ENCODE measurements around the gene DNM1L. TPM values are rescaled to one million over a fixed set of nuclear protein-coding genes. Genes with fewer than 3 reads are reported as not detected.

The DNM1L gene
- total RNA-seq, 1 donor from 2014 or later = 92.1 TPM

DNA sequence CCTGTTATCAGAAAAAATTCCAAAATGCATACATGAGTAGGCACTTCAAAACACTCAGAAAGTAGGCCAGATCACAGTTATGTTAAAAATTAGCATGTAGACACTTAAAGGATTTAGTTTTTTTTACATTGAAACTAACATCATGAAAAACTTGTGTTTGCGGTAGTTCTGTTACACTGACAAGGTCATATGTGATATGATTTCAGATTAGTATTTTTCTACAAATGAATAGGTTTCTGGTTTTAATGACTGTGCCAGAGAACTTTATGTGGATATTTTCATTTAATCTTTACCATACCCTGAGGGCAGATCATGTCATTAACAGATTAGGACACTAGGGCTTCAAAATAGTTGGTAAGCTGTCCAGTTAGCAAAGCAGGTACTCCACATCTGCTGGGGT, 55.9 kb downstream of the DNM1L start:
- Mint-ChIP-seq H3K9me3 (ENCODE audit: unreplicated experiment) (no peaks in the 10 kb centered on the region), H3K36me3 (ENCODE audit: low read depth, unreplicated experiment) (peaks cover 6% of the 10 kb centered on the region), H3K27ac (ENCODE audit: unreplicated experiment) (no peak overlapping the region), H3K4me3 (ENCODE audit: unreplicated experiment) (no peak overlapping the region), H3K27me3 (ENCODE audit: low read depth, unreplicated experiment) (no peaks in the 10 kb centered on the region), H3K4me1 (ENCODE audit: low read depth, unreplicated experiment) (no peaks in the 10 kb centered on the region)
- Histone ChIP-seq H4K20me1 (ENCODE audit: insufficient read depth, low read length) (peaks cover 11% of the 10 kb centered on the region), H3K27ac (ENCODE audit: low read depth, low read length) (no peak overlapping the region), H3K4me3 (ENCODE audit: insufficient read depth, low read depth, low read length) (no peak overlapping the region), H3K27me3 (ENCODE audit: insufficient read depth, low read length) (no peaks in the 10 kb centered on the region), H2AFZ (ENCODE audit: low read depth, low read length) (no peak overlapping the region), H3K4me2 (ENCODE audit: low read length) (no peak overlapping the region), H3K79me2 (ENCODE audit: insufficient read depth, low read length) (peaks cover 3% of the 10 kb centered on the region), H3K9me3 (ENCODE audit: insufficient read depth, low read depth, low read length) (no peaks in the 10 kb centered on the region), H3K4me1 (ENCODE audit: insufficient read depth, low read length) (no peaks in the 10 kb centered on the region), H3K9ac (ENCODE audit: low read length) (no peak overlapping the region), H3K36me3 (ENCODE audit: insufficient read depth, low read length) (peaks cover 38% of the 10 kb centered on the region)
- no peak for TF ChIP-seq EZH2 (IDR thresholded peaks at IDR 0.05; ENCODE audit: insufficient read depth, low read length)
- TF ChIP-seq, protein P1, sequence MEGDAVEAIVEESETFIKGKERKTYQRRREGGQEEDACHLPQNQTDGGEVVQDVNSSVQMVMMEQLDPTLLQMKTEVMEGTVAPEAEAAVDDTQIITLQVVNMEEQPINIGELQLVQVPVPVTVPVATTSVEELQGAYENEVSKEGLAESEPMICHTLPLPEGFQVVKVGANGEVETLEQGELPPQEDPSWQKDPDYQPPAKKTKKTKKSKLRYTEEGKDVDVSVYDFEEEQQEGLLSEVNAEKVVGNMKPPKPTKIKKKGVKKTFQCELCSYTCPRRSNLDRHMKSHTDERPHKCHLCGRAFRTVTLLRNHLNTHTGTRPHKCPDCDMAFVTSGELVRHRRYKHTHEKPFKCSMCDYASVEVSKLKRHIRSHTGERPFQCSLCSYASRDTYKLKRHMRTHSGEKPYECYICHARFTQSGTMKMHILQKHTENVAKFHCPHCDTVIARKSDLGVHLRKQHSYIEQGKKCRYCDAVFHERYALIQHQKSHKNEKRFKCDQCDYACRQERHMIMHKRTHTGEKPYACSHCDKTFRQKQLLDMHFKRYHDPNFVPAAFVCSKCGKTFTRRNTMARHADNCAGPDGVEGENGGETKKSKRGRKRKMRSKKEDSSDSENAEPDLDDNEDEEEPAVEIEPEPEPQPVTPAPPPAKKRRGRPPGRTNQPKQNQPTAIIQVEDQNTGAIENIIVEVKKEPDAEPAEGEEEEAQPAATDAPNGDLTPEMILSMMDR (IDR thresholded peaks at IDR 0.05; ENCODE audit: insufficient read depth, low read depth, low read length) = no peak
- no peak for FAIRE-seq
- DNase-seq (ENCODE audit: low read depth) = no peak

- Histone ChIP-seq H3K27me3 (ENCODE audit: insufficient read depth, low read length) (no peaks in the 10 kb centered on the region), H3K4me3 (ENCODE audit: insufficient read depth, low read depth, low read length) (no peak overlapping the region), H3K4me2 (ENCODE audit: low read length) (no peak overlapping the region), H2AFZ (ENCODE audit: low read depth, low read length) (no peak overlapping the region), H3K36me3 (ENCODE audit: insufficient read depth, low read length) (peaks cover 43% of the 10 kb centered on the region), H4K20me1 (ENCODE audit: insufficient read depth, low read length) (peaks cover 12% of the 10 kb centered on the region), H3K9ac (ENCODE audit: low read length) (no peak overlapping the region), H3K4me1 (ENCODE audit: insufficient read depth, low read length) (no peaks in the 10 kb centered on the region), H3K27ac (ENCODE audit: low read depth, low read length) (no peak overlapping the region), H3K9me3 (ENCODE audit: insufficient read depth, low read depth, low read length) (no peaks in the 10 kb centered on the region), H3K79me2 (ENCODE audit: insufficient read depth, low read length) (peaks cover 3% of the 10 kb centered on the region)
- peaks cover 5% of the 10 kb centered on the region for H3K36me3 Mint-ChIP-seq (ENCODE audit: low read depth, unreplicated experiment)
- no peak for TF ChIP-seq EZH2 (IDR thresholded peaks at IDR 0.05; ENCODE audit: insufficient read depth, low read length)
- TF ChIP-seq, protein P1 (IDR thresholded peaks at IDR 0.05; ENCODE audit: insufficient read depth, low read depth, low read length) = no peak
- no peaks in the 10 kb centered on the region for H3K27me3 Mint-ChIP-seq (ENCODE audit: low read depth, unreplicated experiment)
- no peaks in the 10 kb centered on the region for H3K4me1 Mint-ChIP-seq (ENCODE audit: low read depth, unreplicated experiment)
- H3K9me3 Mint-ChIP-seq (ENCODE audit: unreplicated experiment) = no peaks in the 10 kb centered on the region
- DNase-seq (ENCODE audit: low read depth) (no peak), FAIRE-seq (no peak)
- H3K27ac Mint-ChIP-seq (ENCODE audit: unreplicated experiment) = no peak overlapping the region
- H3K4me3 Mint-ChIP-seq (ENCODE audit: unreplicated experiment) = no peak overlapping the region
Observed at GRCh38 chr12:32736445-32736844, 57.3 kb downstream of the DNM1L start.

DNA sequence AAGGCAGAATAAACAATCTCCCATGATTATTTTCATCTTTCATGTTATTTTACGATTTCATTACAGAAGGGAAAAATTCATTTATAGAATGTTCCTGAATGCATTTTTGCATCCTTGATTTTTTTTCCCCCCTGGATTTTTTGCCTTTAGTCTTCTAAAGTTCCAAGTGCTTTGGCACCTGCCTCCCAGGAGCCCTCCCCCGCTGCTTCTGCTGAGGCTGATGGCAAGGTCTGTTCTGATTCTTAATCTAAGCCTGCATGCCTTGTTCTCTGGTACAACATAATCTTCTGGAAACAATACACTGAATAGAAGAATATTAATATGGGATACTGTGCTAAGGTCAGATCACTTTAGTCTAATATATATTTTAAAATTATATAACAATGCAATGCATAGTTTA, 58.6 kb downstream of the DNM1L start:
- Mint-ChIP-seq H3K36me3 (ENCODE audit: low read depth, unreplicated experiment) (peaks cover 6% of the 10 kb centered on the region), H3K27me3 (ENCODE audit: low read depth, unreplicated experiment) (no peaks in the 10 kb centered on the region), H3K9me3 (ENCODE audit: unreplicated experiment) (no peaks in the 10 kb centered on the region), H3K27ac (ENCODE audit: unreplicated experiment) (no peak overlapping the region), H3K4me1 (ENCODE audit: low read depth, unreplicated experiment) (no peaks in the 10 kb centered on the region), H3K4me3 (ENCODE audit: unreplicated experiment) (no peak overlapping the region)
- Histone ChIP-seq H4K20me1 (ENCODE audit: insufficient read depth, low read length) (peaks cover 12% of the 10 kb centered on the region), H3K4me3 (ENCODE audit: insufficient read depth, low read depth, low read length) (no peak overlapping the region), H3K9ac (ENCODE audit: low read length) (no peak overlapping the region), H2AFZ (ENCODE audit: low read depth, low read length) (no peak overlapping the region), H3K4me1 (ENCODE audit: insufficient read depth, low read length) (no peaks in the 10 kb centered on the region), H3K27ac (ENCODE audit: low read depth, low read length) (no peak overlapping the region), H3K27me3 (ENCODE audit: insufficient read depth, low read length) (no peaks in the 10 kb centered on the region), H3K36me3 (ENCODE audit: insufficient read depth, low read length) (peaks cover 43% of the 10 kb centered on the region), H3K4me2 (ENCODE audit: low read length) (no peak overlapping the region), H3K9me3 (ENCODE audit: insufficient read depth, low read depth, low read length) (no peaks in the 10 kb centered on the region), H3K79me2 (ENCODE audit: insufficient read depth, low read length) (peaks cover 3% of the 10 kb centered on the region)
- TF ChIP-seq, protein P1 (IDR thresholded peaks at IDR 0.05; ENCODE audit: insufficient read depth, low read depth, low read length) = no peak
- TF ChIP-seq EZH2 (IDR thresholded peaks at IDR 0.05; ENCODE audit: insufficient read depth, low read length) = no peak
- DNase-seq (ENCODE audit: low read depth) (no peak), FAIRE-seq (no peak)

All from astrocyte (in vitro differentiated cells and primary cell).